ENCODE data around the gene CEP164. TPM values are rescaled to one million over a fixed set of nuclear protein-coding genes. Genes with fewer than 3 reads are reported as not detected.

The CEP164 gene
- total and polyA plus RNA-seq, 2 of the 8 experiments (the other 6 are each of a cell fraction or from before 2014, with no cell fraction given): 8.4 to 20.8 TPM

DNA sequence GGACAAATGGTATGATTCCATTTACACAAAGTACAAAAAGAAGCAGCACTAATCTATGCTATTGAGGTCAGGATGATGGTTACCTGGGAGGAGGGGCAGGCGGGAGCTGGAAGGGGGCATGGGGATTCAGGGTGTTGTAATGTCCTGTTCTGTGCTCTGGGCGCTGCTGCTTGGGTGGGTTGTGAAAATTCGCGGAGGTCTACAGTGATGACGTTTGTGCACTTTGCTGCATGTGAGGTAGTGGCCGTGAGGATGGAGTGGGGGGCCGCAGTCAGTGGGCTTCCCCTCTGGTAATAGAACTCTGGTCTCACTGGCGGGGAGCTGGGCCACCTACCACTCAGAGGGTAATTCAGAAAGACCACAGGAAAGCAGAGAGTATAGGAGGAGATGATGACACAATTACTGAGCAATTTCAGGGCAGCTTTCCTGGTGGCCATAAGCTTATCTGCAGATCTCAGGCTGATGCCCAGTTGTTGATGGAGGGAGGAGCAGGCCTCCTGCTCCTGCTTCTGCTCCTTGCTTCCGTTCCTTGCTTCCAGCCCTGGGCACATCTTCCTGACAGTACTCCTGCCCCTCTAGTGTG, 121.5 kb downstream of the CEP164 start:
- Histone ChIP-seq H2BK5ac (ENCODE audit: low read depth, low read length) (no peak overlapping the region), H3K23ac (ENCODE audit: insufficient read length) (no peak overlapping the region), H3K27ac (ENCODE audit: low read depth, low read length) (no peak overlapping the region), H2AK5ac (ENCODE audit: low read depth, low read length) (no peak overlapping the region), H2BK15ac (ENCODE audit: low read length) (no peak overlapping the region), H2BK120ac (replicated peaks; ENCODE audit: low read depth, low read length) (no peak overlapping the region), H3K23me2 (ENCODE audit: low read depth, low read length) (no peaks in the 10 kb centered on the region), H3K4me1 (replicated peaks in 1 of 4; ENCODE audit: control insufficient read depth in 3 of 4, insufficient read depth in 4 of 4, low read length in 3 of 4) (peaks cover 0 to 1% (median 0%) of the 10 kb centered on the region in 4 experiments; a peak in 2 of 7 replicates), H2AFZ (ENCODE audit: low read length) (no peak overlapping the region), H2BK12ac (ENCODE audit: low read depth, low read length) (no peak overlapping the region), H4K5ac (ENCODE audit: insufficient read length, low read depth, low read length) (no peak overlapping the region), H3K56ac (replicated peaks; ENCODE audit: insufficient read length, low read depth, low read length) (no peak overlapping the region), H3K18ac (ENCODE audit: extremely low read depth, low read length) (no peak overlapping the region), H3K9me3 (ENCODE audit: insufficient read depth in 2 of 2, low read depth in 1 of 2, low read length in 1 of 2) (no peaks in the 10 kb centered on the region; a peak in 1 of 4 replicates), H3K14ac (ENCODE audit: insufficient read length) (no peak overlapping the region), H3K36me3 (ENCODE audit: control insufficient read depth in 2 of 4, insufficient read depth in 4 of 4, low read length in 3 of 4) (no peaks in the 10 kb centered on the region), H3K4ac (replicated peaks; ENCODE audit: insufficient read length, low read depth, low read length) (no peak overlapping the region), H4K8ac (ENCODE audit: extremely low read depth, insufficient read depth, low read length) (no peak overlapping the region), H3K27me3 (replicated peaks in 1 of 4; ENCODE audit: control insufficient read depth in 3 of 4, extremely low read depth in 1 of 4, insufficient read depth in 3 of 4, low read length in 3 of 4) (peaks cover 0 to 2% (median 0%) of the 10 kb centered on the region in 4 experiments; a peak in 3 of 7 replicates), H3K9ac (replicated peaks in 1 of 4; ENCODE audit: extremely low read depth in 1 of 4, low read depth in 3 of 4, low read length in 3 of 4) (no peak overlapping the region), H3K79me2 (ENCODE audit: control insufficient read depth in 1 of 2, insufficient read depth in 2 of 2, low read length in 2 of 2) (no peaks in the 10 kb centered on the region), H3K4me3 (ENCODE audit: extremely low read depth in 1 of 4, insufficient read depth in 2 of 4, low read depth in 3 of 4, low read length in 4 of 4) (no peak overlapping the region), H3K79me1 (ENCODE audit: low read depth, low read length) (no peaks in the 10 kb centered on the region), H3K4me2 (ENCODE audit: insufficient read depth in 1 of 2, low read depth in 2 of 2, low read length in 2 of 2) (no peak overlapping the region), H4K20me1 (replicated peaks in 1 of 2; ENCODE audit: control insufficient read depth in 1 of 2, insufficient read depth in 2 of 2, low read length in 2 of 2) (no peaks in the 10 kb centered on the region), H4K91ac (replicated peaks; ENCODE audit: insufficient read length, low read length) (no peak overlapping the region), H2BK20ac (ENCODE audit: low read length) (no peak overlapping the region)
- ChIA-PET POLR2A (ENCODE audit: partially characterized antibody) (no interaction called here), CTCF (ENCODE audit: partially characterized antibody) (interaction anchor here (0.6 to 2.3 kb wide), 8 partner anchors 11 to 368 kb away, joined by 3 to 12 read pairs (median 4); no protein-coding TSS in a partner anchor)
- WGBS, 2 experiments (ENCODE audit: extremely low coverage in 1 of 2, insufficient coverage in 1 of 2, insufficient read length in 1 of 2, insufficient replicate concordance in 2 of 2, low coverage in 1 of 2, low lambda C conversion rate in 2 of 2, missing lambda C conversion rate in 1 of 2): 75% methylated on average over 3 of the region's 9 CpGs; no CpG with 5 or more reads in 1 of the 2 experiments
- no peak for DNase-seq (ENCODE audit: low read depth in 1 of 2, low spot score in 2 of 2)
- no peak for FAIRE-seq
